K562 (cell line): ENCODE measurements around the gene RTP5. TPM values are rescaled to one million over a fixed set of nuclear protein-coding genes. Genes with fewer than 3 reads are reported as not detected.

Experiments
- CTCF ChIP-seq, 3 experiments: IDR thresholded peaks in 2 of 3; conservative IDR thresholded peaks in 1 of 3; 2 replicates each; pipeline ENCODE4 v1.5.1; 2011 to 2012; ENCODE audit warnings: low read length in 3 of 3, mild to moderate bottlenecking in 3 of 3, control low read depth in 2 of 3, improper control_type of control experiment in 1 of 3, inconsistent platforms in 1 of 3, low read depth in 1 of 3, mixed read lengths in 1 of 3, moderate library complexity in 1 of 3; ENCODE audit not compliant: insufficient read depth in 2 of 3
- CUX1 ChIP-seq: fragments of 200-800 bp; sonication (Bioruptor generic); IDR thresholded peaks from 2 replicates; pipeline ENCODE4 v1.6.1; 2016; ENCODE audit warnings: missing genetic modification characterization, missing compliant biosample characterization
- E2F3 ChIP-seq: fragments of 250-450 bp; sonication (Bioruptor Pico); IDR thresholded peaks from 2 replicates; pipeline ENCODE4 v1.4.0; 2020; ENCODE audit warnings: mild to moderate bottlenecking
- HBP1 ChIP-seq: fragments of 450-650 bp; formaldehyde crosslinking; IDR thresholded peaks from 2 replicates; pipeline ENCODE4 v1.4.0; 2022; ENCODE audit warnings: missing genetic modification characterization
- HDAC8 ChIP-seq: fragments of 450-650 bp; IDR thresholded peaks from 2 replicates; pipeline ENCODE4 v1.6.1; 2016; ENCODE audit warnings: mild to moderate bottlenecking, missing genetic modification characterization, moderate library complexity, missing compliant biosample characterization
- SMARCC2 ChIP-seq: fragments of 450-650 bp; IDR thresholded peaks from 2 replicates; pipeline ENCODE4 v1.6.1; 2017; ENCODE audit warnings: antibody characterized with exemption, moderate library complexity, mild to moderate bottlenecking, low read depth
- SMARCE1 ChIP-seq: fragments of 450-650 bp; IDR thresholded peaks from 2 replicates; pipeline ENCODE4 v1.7.1; 2016; ENCODE audit warnings: mild to moderate bottlenecking
- ZNF668 ChIP-seq: fragments of 250-450 bp; sonication (Bioruptor Pico); IDR thresholded peaks from 2 replicates; pipeline ENCODE4 v1.8.0; 2022; ENCODE audit warnings: mild to moderate bottlenecking, inconsistent platforms
- polyA plus RNA-seq, 8 experiments: library from polyadenylated mRNA; depleted of rRNA in 4 of 8; stranded (reverse) in 5 of 8; unstranded in 3 of 8; fragments of >200 nt; fragmentation: Nextera tagmentation in 2 of 8; fragmentation: Illumina TruSeq in 1 of 8; extraction: Ambion mirVana in 2 of 8; extraction: Trizol in 1 of 8; gene quantifications; 2 replicates each; pipeline versions ENCODE4 v1.2.1 to v1.2.3, GENCODE V29; 2011 to 2014; ENCODE audit warnings: inconsistent platforms in 1 of 8, missing spikeins in 1 of 8
- total RNA-seq, 7 experiments: library from RNA; depleted of rRNA in 6 of 7; stranded (reverse); fragments of >200 nt in 6 of 7; fragmentation: Illumina TruSeq in 2 of 7; extraction: Trizol in 2 of 7; gene quantifications; 2 replicates each; pipeline versions ENCODE4 v1.2.1 to v1.2.3, GENCODE V29; 2011 to 2021; ENCODE audit warnings: low replicate concordance in 1 of 7
- TF ChIP-seq, protein P1 (sequence below): fragments of 250-450 bp; sonication (Bioruptor Pico); IDR thresholded peaks from 2 replicates; pipeline ENCODE4 v1.4.0; 2020; ENCODE audit warnings: mild to moderate bottlenecking, moderate library complexity
- TF ChIP-seq, protein P2 (sequence below), 2 experiments: IDR thresholded peaks; 2 replicates each; pipeline ENCODE4 v1.6.1; 2012; ENCODE audit warnings: improper control_type of control experiment in 2 of 2, low read depth in 2 of 2, low read length in 2 of 2, borderline replicate concordance in 1 of 2

The RTP5 gene
- total and polyA plus RNA-seq, 9 of the 15 experiments (the other 6 are each of a cell fraction or from before 2014, with no cell fraction given): not detected

- TF ChIP-seq, protein P1, sequence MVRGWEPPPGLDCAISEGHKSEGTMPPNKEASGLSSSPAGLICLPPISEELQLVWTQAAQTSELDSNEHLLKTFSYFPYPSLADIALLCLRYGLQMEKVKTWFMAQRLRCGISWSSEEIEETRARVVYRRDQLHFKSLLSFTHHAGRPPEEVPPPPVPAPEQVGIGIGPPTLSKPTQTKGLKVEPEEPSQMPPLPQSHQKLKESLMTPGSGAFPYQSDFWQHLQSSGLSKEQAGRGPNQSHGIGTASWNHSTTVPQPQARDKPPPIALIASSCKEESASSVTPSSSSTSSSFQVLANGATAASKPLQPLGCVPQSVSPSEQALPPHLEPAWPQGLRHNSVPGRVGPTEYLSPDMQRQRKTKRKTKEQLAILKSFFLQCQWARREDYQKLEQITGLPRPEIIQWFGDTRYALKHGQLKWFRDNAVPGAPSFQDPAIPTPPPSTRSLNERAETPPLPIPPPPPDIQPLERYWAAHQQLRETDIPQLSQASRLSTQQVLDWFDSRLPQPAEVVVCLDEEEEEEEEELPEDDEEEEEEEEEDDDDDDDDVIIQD: no peak
- TF ChIP-seq E2F3 (CRISPR knock-in tag) (0 out of 2 replicates have a peak, but pooled peaks have one; percentile 19), SMARCC2 (no peak), CTCF (IDR thresholded peaks at IDR 0.05 in 2 of 3, conservative IDR thresholded peaks at IDR 0.05 in 1 of 3; ENCODE audit: insufficient read depth in 2 of 3, low read depth in 1 of 3, low read length in 3 of 3) (peak in 2 of 3 experiments; percentile 17 to 46; a peak in 2 of 6 replicates), ZNF668 (CRISPR knock-in tag) (no peak), CUX1 (CRISPR knock-in tag) (no peak), HDAC8 (tag) (no peak), SMARCE1 (peak; percentile 54; the same call in 1 of the 2 replicates), HBP1 (no peak)
- TF ChIP-seq, protein P2, sequence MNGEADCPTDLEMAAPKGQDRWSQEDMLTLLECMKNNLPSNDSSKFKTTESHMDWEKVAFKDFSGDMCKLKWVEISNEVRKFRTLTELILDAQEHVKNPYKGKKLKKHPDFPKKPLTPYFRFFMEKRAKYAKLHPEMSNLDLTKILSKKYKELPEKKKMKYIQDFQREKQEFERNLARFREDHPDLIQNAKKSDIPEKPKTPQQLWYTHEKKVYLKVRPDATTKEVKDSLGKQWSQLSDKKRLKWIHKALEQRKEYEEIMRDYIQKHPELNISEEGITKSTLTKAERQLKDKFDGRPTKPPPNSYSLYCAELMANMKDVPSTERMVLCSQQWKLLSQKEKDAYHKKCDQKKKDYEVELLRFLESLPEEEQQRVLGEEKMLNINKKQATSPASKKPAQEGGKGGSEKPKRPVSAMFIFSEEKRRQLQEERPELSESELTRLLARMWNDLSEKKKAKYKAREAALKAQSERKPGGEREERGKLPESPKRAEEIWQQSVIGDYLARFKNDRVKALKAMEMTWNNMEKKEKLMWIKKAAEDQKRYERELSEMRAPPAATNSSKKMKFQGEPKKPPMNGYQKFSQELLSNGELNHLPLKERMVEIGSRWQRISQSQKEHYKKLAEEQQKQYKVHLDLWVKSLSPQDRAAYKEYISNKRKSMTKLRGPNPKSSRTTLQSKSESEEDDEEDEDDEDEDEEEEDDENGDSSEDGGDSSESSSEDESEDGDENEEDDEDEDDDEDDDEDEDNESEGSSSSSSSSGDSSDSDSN (IDR thresholded peaks at IDR 0.05; ENCODE audit: borderline replicate concordance in 1 of 2, low read depth in 2 of 2, low read length in 2 of 2): peak; percentile 74 to 94; a peak in 3 of 4 replicates
Observed at GRCh38 chr2:241844066-241844728, 25.3 kb upstream of the RTP5 start (continued).
